ENCODE measurements around the gene TNNI2. TPM values are rescaled to one million over a fixed set of nuclear protein-coding genes. Genes with fewer than 3 reads are reported as not detected.
"Not testable (repeated sequence)": the region's sequence is repeated elsewhere in the genome, so short reads cannot be mapped to it uniquely, and the experiment has no call there.

TNNI2 gene
- total RNA-seq, 1 experiment from 2014 or later = 0.55 TPM

DNA sequence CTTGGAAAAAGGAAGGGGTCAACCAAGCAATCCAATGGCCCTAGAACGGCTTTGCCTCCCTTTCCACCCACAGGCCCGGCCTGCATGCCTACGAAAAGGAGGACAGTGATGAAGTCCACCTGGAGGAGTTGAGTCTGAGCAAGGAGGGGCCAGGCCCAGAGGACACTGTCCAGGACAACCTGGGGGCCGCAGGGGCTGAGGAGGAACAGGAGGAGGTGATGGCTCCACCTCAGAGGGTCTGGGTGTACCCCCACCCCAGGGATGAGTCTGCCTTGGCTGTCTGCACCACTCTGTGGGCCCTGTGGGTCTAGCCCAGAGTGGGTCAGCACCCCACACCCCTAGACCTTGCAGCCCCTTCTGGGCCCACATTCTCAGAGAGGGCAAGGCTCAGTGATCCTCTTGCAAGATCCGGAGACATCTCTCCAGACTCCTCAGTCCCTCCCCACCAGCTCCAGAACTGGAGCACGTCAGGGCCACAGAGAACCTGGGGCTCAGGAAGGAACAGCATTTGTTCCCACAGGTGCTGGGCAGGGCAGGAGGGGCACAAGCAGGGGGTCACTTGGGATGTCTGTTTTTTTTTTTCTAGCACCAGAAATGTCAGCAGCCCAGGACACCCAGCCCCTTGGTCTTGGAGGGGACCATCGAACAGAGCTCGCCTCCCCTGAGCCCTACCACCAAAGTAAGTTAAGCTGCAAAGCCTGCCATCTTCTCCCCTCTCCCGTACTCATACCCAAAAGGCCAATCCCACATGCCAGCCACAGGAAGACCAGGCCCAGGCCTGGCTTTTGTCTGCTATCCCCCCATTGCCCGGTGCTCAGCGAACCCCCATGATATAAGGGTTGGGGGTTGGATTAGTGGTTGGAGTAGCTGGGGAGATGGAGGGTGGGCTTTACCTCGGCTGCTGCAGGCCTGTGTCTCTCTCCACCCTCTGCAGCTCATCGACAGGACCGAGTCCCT is 44.8 kb downstream of the TNNI2 start:
- ATAC-seq (no peak), DNase-seq (no peak)
- intact Hi-C loops (cut with micrococcal nuclease) = no loop called here
- Histone ChIP-seq H3K4me1 (ENCODE audit: insufficient read depth, low read length) (no peaks in the 10 kb centered on the region), H3K9me3 (ENCODE audit: low read length) (no peaks in the 10 kb centered on the region), H3K9me2 (replicated peaks; ENCODE audit: low read length) (no peaks in the 10 kb centered on the region), H2AFZ (ENCODE audit: low read length) (no peak overlapping the region), H4K20me1 (ENCODE audit: low read length) (no peaks in the 10 kb centered on the region), H3K27ac (ENCODE audit: low read length) (no peak overlapping the region), H3K4me2 (ENCODE audit: low read length) (no peak overlapping the region), H3K4me3 (ENCODE audit: low read length) (no peak overlapping the region), H3K27me3 (ENCODE audit: low read length) (no peaks in the 10 kb centered on the region; the same call in 1 of the 2 replicates), H3K36me3 (ENCODE audit: low read depth, low read length) (no peaks in the 10 kb centered on the region), H3K79me2 (ENCODE audit: low read length) (no peaks in the 10 kb centered on the region), H3F3A (ENCODE audit: low read length, unreplicated experiment) (no peaks in the 10 kb centered on the region), H3K9ac (ENCODE audit: low read length) (no peak overlapping the region)
- BruUV-seq (replicated peaks) = no TSS peak
- CTCF ChIA-PET = interaction anchor here (0.6 to 1.3 kb wide), 2 partner anchors 51 to 190 kb away, joined by 4 to 11 read pairs; no protein-coding TSS in a partner anchor
- TF ChIP-seq EZH2 (IDR thresholded peaks at IDR 0.05; ENCODE audit: low read length, unreplicated experiment) = no peak
- TF ChIP-seq, protein P1, sequence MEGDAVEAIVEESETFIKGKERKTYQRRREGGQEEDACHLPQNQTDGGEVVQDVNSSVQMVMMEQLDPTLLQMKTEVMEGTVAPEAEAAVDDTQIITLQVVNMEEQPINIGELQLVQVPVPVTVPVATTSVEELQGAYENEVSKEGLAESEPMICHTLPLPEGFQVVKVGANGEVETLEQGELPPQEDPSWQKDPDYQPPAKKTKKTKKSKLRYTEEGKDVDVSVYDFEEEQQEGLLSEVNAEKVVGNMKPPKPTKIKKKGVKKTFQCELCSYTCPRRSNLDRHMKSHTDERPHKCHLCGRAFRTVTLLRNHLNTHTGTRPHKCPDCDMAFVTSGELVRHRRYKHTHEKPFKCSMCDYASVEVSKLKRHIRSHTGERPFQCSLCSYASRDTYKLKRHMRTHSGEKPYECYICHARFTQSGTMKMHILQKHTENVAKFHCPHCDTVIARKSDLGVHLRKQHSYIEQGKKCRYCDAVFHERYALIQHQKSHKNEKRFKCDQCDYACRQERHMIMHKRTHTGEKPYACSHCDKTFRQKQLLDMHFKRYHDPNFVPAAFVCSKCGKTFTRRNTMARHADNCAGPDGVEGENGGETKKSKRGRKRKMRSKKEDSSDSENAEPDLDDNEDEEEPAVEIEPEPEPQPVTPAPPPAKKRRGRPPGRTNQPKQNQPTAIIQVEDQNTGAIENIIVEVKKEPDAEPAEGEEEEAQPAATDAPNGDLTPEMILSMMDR (conservative IDR thresholded peaks at IDR 0.05; ENCODE audit: low read depth, low read length) = no peak
- TF ChIP-seq EZH2phosphoT487 (IDR thresholded peaks at IDR 0.05; ENCODE audit: borderline replicate concordance, low read length) = no peak
- POLR2A ChIA-PET (ENCODE audit: unreplicated experiment) = no interaction called here

DNA sequence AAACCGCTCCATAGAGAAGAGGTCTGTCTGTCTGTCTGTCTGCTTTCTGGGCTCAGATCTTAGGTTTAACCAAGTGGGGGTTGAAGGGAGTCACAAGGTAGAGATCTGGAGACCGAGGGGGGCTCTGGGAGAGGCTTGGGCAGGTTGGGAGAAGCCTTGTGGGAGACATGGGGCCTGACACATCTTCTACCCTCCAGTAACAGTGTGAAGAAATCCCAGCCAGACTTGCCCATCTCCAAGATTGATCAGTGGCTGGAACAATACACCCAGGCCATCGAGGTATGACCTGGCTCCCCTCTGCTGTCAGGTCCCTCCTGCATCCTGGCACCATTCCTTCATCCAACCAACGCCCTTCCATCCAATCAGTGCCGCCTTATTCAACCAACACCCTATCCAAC is 45.5 kb downstream of the TNNI2 start:
- ATAC-seq = no peak
- Histone ChIP-seq H3K79me2 (ENCODE audit: low read length) (no peaks in the 10 kb centered on the region), H3K9me3 (ENCODE audit: low read length) (no peaks in the 10 kb centered on the region), H3K4me1 (ENCODE audit: insufficient read depth, low read length) (no peaks in the 10 kb centered on the region), H3K9ac (ENCODE audit: low read length) (no peak overlapping the region), H3K27ac (ENCODE audit: low read length) (no peak overlapping the region), H3F3A (ENCODE audit: low read length, unreplicated experiment) (no peaks in the 10 kb centered on the region), H4K20me1 (ENCODE audit: low read length) (no peaks in the 10 kb centered on the region), H3K4me2 (ENCODE audit: low read length) (no peak overlapping the region), H3K27me3 (ENCODE audit: low read length) (no peaks in the 10 kb centered on the region; the same call in 1 of the 2 replicates), H3K36me3 (ENCODE audit: low read depth, low read length) (no peaks in the 10 kb centered on the region), H3K9me2 (replicated peaks; ENCODE audit: low read length) (no peaks in the 10 kb centered on the region), H3K4me3 (ENCODE audit: low read length) (no peak overlapping the region), H2AFZ (ENCODE audit: low read length) (no peak overlapping the region)
- intact Hi-C loops (cut with micrococcal nuclease) = no loop called here
- no TSS peak for BruUV-seq (replicated peaks)
- TF ChIP-seq EZH2phosphoT487 (IDR thresholded peaks at IDR 0.05; ENCODE audit: borderline replicate concordance, low read length) (no peak), EZH2 (IDR thresholded peaks at IDR 0.05; ENCODE audit: low read length, unreplicated experiment) (no peak)
- TF ChIP-seq, protein P1 (conservative IDR thresholded peaks at IDR 0.05; ENCODE audit: low read depth, low read length) = no peak
- DNase-seq = no peak
- ChIA-PET POLR2A (ENCODE audit: unreplicated experiment) (no interaction called here), CTCF (interaction anchor here (0.6 kb wide), 1 partner anchor 51 kb away, joined by 4 read pairs; no protein-coding TSS in a partner anchor)

DNA sequence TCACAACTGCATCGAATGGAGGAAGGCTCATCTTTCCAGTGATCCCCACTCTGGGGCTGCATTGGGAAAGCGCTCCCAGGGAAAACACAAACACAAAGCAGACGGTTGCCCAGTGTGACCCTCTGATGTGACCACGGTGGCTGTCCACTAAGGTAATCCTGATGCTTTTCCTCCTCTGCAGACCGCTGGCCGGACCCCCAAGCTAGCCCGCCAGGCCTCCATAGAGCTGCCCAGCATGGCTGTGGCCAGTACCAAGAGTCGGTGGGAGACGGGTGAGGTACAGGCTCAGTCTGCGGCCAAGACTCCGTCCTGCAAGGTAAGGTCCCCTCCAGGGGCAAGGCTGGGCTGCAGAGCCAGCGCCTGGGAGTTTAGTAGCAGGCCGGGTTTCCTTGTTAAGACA is 47.8 kb downstream of the TNNI2 start:
- H3K79me2 ChIP-seq (ENCODE audit: low read length); H3K4me3 ChIP-seq (ENCODE audit: low read length); H3K27ac ChIP-seq (ENCODE audit: low read length); H3K27me3 ChIP-seq (ENCODE audit: low read length); POLR2A ChIA-PET (ENCODE audit: unreplicated experiment); H3K9me2 ChIP-seq (replicated peaks; ENCODE audit: low read length); BruUV-seq (replicated peaks); H3K9ac ChIP-seq (ENCODE audit: low read length); H4K20me1 ChIP-seq (ENCODE audit: low read length); H2AFZ ChIP-seq (ENCODE audit: low read length); H3K4me1 ChIP-seq (ENCODE audit: insufficient read depth, low read length); CTCF ChIA-PET; H3K9me3 ChIP-seq (ENCODE audit: low read length); ATAC-seq; intact Hi-C loops (cut with micrococcal nuclease); H3F3A ChIP-seq (ENCODE audit: low read length, unreplicated experiment); DNase-seq; H3K4me2 ChIP-seq (ENCODE audit: low read length); H3K36me3 ChIP-seq (ENCODE audit: low read depth, low read length): not testable (repeated sequence)

Measured in PC-3 (cell line).